Measurements from ENCODE around the gene HIPK1.

DNA sequence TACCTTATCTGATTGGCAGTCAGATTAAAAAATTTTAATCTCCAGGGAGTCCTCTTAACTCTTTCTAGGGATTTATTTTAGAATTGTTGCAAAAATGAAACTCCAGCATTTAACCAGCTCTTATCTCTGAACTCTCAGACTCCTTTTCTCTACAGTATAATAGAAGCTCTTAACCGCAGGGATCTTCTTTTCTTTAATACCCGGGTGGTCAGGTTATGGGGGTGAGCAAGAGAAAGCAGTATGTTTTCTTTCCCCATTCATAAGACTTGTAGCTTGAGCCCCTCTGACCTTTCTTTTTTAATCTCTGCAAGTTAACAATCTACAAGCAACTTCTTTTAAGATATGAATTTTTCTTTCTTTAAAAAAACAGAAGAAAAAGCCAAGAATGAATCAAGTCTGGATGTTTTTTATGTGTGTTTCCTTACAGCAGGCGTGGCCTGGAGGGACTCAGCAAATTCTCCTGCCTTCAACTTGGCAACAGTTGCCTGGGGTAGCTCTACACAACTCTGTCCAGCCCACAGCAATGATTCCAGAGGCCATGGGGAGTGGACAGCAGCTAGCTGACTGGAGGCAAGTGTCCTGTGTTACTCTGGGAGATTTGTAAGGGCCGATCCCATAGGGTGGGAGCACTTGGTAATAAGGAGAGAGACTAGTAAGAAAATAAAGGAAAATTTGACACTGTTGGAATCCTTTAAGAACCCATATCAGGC is 36.7 kb downstream of the HIPK1 start:
- TF ChIP-seq POLR2AphosphoS5 (IDR thresholded peaks at IDR 0.05; ENCODE audit: low read length): no peak
- TF ChIP-seq RFX5 (IDR thresholded peaks at IDR 0.05; ENCODE audit: low read depth, low read length): no peak
- no peak for TF ChIP-seq CTCF (IDR thresholded peaks at IDR 0.05 in 2 of 3, conservative IDR thresholded peaks at IDR 0.05 in 1 of 3; ENCODE audit: control insufficient read depth in 2 of 3, extremely low read depth in 1 of 3, insufficient read depth in 1 of 3, low read depth in 3 of 3, low read length in 3 of 3)
- TF ChIP-seq RCOR1 (conservative IDR thresholded peaks at IDR 0.05; ENCODE audit: low read depth, low read length): no peak
- TF ChIP-seq POLR2A (IDR thresholded peaks at IDR 0.05; ENCODE audit: low read depth, low read length): no peak
- no peak for TF ChIP-seq CHD4 (IDR thresholded peaks at IDR 0.05)
- TF ChIP-seq, protein P1, sequence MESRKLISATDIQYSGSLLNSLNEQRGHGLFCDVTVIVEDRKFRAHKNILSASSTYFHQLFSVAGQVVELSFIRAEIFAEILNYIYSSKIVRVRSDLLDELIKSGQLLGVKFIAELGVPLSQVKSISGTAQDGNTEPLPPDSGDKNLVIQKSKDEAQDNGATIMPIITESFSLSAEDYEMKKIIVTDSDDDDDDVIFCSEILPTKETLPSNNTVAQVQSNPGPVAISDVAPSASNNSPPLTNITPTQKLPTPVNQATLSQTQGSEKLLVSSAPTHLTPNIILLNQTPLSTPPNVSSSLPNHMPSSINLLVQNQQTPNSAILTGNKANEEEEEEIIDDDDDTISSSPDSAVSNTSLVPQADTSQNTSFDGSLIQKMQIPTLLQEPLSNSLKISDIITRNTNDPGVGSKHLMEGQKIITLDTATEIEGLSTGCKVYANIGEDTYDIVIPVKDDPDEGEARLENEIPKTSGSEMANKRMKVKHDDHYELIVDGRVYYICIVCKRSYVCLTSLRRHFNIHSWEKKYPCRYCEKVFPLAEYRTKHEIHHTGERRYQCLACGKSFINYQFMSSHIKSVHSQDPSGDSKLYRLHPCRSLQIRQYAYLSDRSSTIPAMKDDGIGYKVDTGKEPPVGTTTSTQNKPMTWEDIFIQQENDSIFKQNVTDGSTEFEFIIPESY (IDR thresholded peaks at IDR 0.05): no peak
- TF ChIP-seq, protein P2, sequence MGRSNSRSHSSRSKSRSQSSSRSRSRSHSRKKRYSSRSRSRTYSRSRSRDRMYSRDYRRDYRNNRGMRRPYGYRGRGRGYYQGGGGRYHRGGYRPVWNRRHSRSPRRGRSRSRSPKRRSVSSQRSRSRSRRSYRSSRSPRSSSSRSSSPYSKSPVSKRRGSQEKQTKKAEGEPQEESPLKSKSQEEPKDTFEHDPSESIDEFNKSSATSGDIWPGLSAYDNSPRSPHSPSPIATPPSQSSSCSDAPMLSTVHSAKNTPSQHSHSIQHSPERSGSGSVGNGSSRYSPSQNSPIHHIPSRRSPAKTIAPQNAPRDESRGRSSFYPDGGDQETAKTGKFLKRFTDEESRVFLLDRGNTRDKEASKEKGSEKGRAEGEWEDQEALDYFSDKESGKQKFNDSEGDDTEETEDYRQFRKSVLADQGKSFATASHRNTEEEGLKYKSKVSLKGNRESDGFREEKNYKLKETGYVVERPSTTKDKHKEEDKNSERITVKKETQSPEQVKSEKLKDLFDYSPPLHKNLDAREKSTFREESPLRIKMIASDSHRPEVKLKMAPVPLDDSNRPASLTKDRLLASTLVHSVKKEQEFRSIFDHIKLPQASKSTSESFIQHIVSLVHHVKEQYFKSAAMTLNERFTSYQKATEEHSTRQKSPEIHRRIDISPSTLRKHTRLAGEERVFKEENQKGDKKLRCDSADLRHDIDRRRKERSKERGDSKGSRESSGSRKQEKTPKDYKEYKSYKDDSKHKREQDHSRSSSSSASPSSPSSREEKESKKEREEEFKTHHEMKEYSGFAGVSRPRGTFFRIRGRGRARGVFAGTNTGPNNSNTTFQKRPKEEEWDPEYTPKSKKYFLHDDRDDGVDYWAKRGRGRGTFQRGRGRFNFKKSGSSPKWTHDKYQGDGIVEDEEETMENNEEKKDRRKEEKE (IDR thresholded peaks at IDR 0.05): no peak
- TF ChIP-seq FOXM1 (IDR thresholded peaks at IDR 0.05; ENCODE audit: low read depth, low read length): no peak
- TF ChIP-seq EP300 (IDR thresholded peaks at IDR 0.05; ENCODE audit: borderline replicate concordance in 1 of 2, control insufficient read depth in 1 of 2, low read depth in 2 of 2, low read length in 2 of 2): no peak
- TF ChIP-seq SMAD1 (IDR thresholded peaks at IDR 0.05; ENCODE audit: low read depth, partially characterized antibody): no peak
- TF ChIP-seq BRCA1 (IDR thresholded peaks at IDR 0.05; ENCODE audit: low read depth, low read length): no peak

Measured in GM12878 (cell line).